GM03348 (cell line): Measurements from ENCODE around the gene SOX8.

Experiments used
- DNase-seq: peaks from one replicate; pipeline ENCODE4 v3.0.0; 2012; ENCODE audit warnings: low spot score

The SOX8 gene

GRCh38 chr16:974001-974601, 7.5 kb upstream of the SOX8 start:
- no peak for DNase-seq

GRCh38 chr16:974611-975261, 6.8 kb upstream of the SOX8 start:
- DNase-seq, result no peak

DNA sequence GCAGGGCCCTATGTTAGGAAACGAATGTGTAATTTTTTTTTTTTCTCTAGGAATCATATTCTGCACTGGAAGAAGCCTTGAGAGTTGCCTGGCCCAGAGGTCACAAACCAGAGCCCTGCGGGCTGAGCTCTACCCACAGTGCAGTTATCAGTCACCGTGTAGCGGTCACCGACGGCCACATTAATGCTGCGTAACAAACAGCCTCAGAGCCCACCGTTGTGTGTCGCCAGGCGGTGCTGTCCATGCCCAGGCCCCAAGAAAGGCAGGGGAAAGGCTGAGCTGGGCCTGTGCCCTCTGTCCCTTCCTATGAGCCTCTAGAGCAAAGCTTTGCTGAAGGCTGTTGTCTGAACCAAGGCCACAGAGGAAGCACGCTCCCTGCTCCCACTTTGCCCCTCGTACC, 6.3 kb upstream of the SOX8 start:
- no peak for DNase-seq

- DNase-seq, result no peak
Measured at GRCh38 chr16:976389-976931, 5.1 kb upstream of the SOX8 start.

GRCh38 chr16:977081-977701, 4.4 kb upstream of the SOX8 start:
- DNase-seq, result no peak

DNA sequence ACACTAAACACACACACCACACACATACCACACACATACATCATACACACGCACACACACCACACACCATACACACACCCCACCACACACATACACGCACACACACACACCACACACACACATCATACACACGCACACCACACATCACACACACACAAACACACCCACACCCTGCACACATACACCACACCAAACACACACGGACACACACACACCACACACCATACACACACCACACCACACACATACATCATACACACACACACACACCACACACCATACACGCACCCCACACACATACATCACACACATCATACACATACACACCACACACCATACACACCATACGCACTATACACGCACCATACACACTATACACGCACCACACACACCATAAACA, 3.7 kb upstream of the SOX8 start:
- no peak for DNase-seq

DNA sequence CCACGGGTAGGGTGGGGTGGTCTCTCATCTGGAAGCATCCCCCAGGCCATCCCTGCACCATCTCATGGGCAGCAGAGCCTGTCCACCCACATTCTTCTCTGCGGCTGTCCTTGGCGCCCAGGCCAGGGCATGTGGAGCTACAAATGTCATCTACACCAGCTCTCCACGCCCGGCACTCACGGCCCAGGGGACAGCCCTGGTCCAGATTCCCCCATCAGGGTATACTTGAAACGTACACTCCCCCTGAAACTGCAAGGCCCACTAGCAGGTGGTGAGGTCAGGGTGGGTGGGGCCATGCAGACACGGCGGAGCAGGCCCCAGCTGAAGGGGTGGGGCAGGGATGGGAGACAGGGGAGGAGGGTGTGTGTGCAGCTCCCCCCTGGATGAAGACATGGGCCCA, 3.2 kb upstream of the SOX8 start:
- no peak for DNase-seq

DNA sequence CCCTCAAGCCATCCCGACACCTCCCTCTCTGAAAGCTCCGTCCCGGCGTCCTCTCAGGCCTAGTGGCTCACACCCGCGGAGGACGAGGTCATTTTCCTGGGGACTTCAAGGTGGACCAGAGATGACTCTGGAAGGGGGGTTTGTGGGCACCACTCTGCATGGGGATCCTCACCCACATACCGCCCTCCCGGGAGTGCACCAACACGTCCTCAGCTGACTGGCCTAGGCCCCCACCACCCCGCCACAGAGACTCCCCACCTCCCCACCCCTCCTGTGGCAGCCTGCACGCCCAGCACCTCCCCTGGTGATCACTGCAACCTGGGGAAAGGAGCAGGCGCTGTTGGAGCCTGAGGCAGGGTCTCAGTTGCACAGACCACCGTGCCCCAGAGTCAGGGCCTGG, 2.4 kb upstream of the SOX8 start:
- no peak for DNase-seq

- no peak for DNase-seq
Measured at GRCh38 chr16:979859-980594, 1.5 kb upstream of the SOX8 start.

GRCh38 chr16:980595-980854, 1.0 kb upstream of the SOX8 start:
- DNase-seq, result no peak

- no peak for DNase-seq
Measured at GRCh38 chr16:982145-983043, 824 bp downstream of the SOX8 start.

DNA sequence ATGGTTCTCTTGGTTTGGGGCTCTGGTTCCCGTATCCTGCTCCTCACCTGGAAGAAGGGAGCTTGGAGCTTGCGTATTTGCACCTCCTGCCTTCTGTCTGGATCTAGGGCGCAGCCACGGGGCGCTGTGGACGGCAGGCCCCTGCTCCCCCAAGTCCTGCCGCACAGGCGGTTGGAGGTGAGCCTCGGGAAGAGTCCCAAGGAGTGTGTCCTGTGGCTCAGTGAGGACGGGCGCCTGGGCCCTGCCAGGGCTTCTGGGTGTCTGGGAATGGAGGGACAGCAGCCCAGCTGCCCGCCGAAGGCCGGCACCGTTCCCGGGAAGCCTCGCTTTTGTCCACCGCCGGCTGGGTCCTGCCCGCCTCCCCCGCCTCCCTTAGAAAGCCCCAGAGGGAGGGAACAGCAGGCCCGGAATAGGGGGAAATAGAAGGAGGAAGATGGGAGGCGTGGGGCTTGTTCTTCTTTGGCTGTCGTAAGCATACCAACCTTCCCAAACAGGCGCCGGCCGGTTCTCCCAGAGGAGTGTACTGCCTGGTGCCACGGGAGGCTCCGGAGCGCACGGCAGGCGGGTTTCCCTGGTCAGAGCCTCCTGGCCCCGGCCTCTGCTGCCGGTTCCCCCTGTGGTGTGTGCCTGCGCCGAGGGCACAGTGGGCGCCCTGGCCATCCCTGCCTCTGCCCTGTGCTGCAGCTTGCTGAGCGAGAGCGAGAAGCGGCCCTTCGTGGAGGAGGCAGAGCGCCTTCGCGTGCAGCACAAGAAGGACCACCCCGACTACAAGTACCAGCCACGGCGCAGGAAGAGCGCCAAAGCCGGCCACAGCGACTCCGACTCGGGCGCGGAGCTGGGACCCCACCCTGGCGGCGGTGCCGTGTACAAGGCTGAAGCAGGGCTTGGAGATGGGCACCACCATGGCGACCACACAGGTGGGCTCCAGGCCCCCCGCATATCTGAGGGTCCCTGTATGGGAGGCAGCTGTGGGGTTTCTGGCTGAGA, 1.8 kb downstream of the SOX8 start:
- no peak for DNase-seq

- no peak for DNase-seq
Measured at GRCh38 chr16:984121-984694, 2.6 kb downstream of the SOX8 start.

DNA sequence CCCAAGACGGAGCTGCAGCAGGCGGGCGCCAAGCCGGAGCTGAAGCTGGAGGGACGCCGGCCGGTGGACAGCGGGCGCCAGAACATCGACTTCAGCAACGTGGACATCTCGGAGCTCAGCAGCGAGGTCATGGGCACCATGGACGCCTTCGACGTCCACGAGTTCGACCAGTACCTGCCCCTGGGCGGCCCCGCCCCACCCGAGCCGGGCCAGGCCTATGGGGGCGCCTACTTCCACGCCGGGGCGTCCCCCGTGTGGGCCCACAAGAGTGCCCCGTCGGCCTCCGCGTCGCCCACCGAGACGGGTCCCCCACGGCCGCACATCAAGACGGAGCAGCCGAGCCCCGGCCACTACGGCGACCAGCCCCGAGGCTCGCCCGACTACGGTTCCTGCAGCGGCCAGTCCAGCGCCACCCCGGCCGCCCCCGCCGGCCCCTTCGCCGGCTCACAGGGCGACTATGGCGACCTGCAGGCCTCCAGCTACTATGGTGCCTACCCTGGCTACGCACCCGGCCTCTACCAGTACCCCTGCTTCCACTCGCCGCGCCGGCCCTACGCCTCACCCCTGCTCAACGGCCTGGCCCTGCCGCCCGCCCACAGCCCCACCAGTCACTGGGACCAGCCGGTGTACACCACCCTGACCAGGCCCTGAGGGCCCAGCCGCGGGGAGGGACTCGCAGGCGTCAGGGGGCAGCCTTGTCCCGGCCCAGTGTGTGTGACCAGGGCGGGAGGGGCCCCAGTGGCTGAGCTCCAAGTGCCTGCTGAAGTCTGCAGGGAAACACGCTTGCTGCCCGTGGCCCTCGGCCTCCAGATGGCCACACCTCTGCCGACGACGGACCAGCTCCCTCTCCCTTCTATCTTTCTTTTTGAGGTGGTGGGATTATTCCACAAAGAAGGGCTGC, 3.4 kb downstream of the SOX8 start:
- no peak for DNase-seq

DNA sequence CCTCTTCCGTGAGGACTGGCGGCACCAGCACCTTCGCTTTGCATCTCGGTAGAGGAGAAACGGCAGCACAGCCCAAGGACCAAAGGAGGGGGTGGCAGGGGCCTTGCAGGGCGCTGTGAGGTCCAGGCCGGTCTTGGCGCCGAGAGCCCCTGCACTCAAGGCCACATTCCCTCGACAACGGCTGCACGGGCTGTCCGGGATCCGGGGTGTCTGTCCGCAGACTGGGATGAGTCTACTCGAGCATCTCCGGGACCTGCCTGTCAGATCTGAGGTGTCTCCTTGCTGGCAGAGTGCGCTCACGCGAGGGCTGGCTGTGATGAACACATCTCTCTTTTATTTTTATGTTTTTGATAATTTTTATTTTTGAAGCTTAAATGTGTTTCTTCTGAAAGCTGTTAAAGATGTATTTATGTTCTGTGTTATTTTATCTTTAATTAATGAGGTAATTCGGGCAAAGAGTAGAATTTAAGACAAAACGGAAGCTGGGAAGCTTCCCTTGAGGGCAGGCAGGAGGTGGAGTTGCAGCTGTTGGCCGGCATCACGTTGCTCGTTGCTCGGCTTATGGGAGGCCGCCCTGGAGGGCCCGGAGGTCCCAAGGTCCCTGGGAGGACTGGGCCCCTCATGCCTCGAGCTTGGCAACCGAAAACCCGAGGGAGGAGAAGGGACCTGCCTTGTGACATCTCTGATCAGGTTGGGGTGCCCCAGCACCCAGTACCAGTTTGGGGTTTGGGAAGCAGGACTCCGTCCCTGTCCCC, 4.3 kb downstream of the SOX8 start:
- no peak for DNase-seq

GRCh38 chr16:986411-986810, 4.8 kb downstream of the SOX8 start:
- DNase-seq, result no peak

GRCh38 chr16:986925-987582, 5.5 kb downstream of the SOX8 start:
- no peak for DNase-seq

- no peak for DNase-seq
Measured at GRCh38 chr16:987906-988305, 6.3 kb downstream of the SOX8 start.
